OCI-LY1 (cell line): Measurements from ENCODE around the gene SORBS1.

Experiments
- CTCF ChIP-seq: fragments of 200-600 bp; sonication (generic), shearing (Covaris generic); IDR thresholded peaks from 2 replicates; pipeline ENCODE4 v1.5.1; 2017; ENCODE audit warnings: mild to moderate bottlenecking, antibody characterized with exemption, low read length, moderate library complexity, mixed read lengths
- EZH2 ChIP-seq: fragments of 200-600 bp; sonication (generic), shearing (Covaris generic); IDR thresholded peaks from 2 replicates; pipeline ENCODE4 v1.8.0; 2017; ENCODE audit warnings: borderline replicate concordance, mixed run types, mild to moderate bottlenecking, antibody characterized with exemption, low read length, moderate library complexity, mixed read lengths

- no peak for TF ChIP-seq EZH2
- no peak for TF ChIP-seq CTCF
Observed at GRCh38 chr10:95406651-95407280, 154.4 kb downstream of the SORBS1 start.
